PC-9 (cell line): ENCODE data around the gene TGM6. TPM values are rescaled to one million over a fixed set of nuclear protein-coding genes. Genes with fewer than 3 reads are reported as not detected.

Experiments used
- BruUV-seq: library from RNA; stranded (reverse); fragments of 400-500 nt; replicated peaks from 2 replicates; lab custom pipeline; 2021; lab: Mats Ljungman, UMichigan
- CTCF ChIA-PET: fragments of 300-600 bp; sonication (Branson Sonifier 250); formaldehyde crosslinking; loops from one replicate; lab custom pipeline; 2022; ENCODE audit warnings: antibody characterized with exemption; lab: Charles Lee
- POLR2A ChIA-PET: fragments of 300-600 bp; sonication (Branson Sonifier 250); formaldehyde crosslinking; loops from one replicate; lab custom pipeline; 2022; ENCODE audit warnings: antibody characterized with exemption; ENCODE audit not compliant: unreplicated experiment; lab: Charles Lee
- DNase-seq, 2 experiments: peaks; one replicate each; pipeline versions ENCODE4 v3.0.0 to v3.0.0-alpha.2; 2015 to 2022; ENCODE audit warnings: mixed read lengths in 1 of 2
- H2AFZ ChIP-seq: fragments of 200-600 bp; sonication (generic); 2 replicates; pipeline ENCODE4 v1.8.1; 2017; ENCODE audit warnings: antibody characterized with exemption
- H3F3A ChIP-seq: fragments of 200-600 bp; sonication (generic); 2 replicates; pipeline ENCODE4 v1.8.1; 2017; ENCODE audit warnings: antibody characterized with exemption, mild to moderate bottlenecking, low read depth; ENCODE audit not compliant: insufficient read depth
- H3K27ac ChIP-seq: fragments of 200-600 bp; sonication (generic); 2 replicates; pipeline ENCODE4 v1.6.1; 2016; ENCODE audit warnings: mixed run types
- H3K27me3 ChIP-seq: fragments of 200-600 bp; sonication (generic); 2 replicates; pipeline ENCODE4 v1.6.1; 2016; ENCODE audit warnings: low read depth, mixed run types; ENCODE audit not compliant: insufficient read depth
- H3K36me3 ChIP-seq: fragments of 200-600 bp; sonication (generic); 2 replicates; pipeline ENCODE4 v1.6.1; 2016; ENCODE audit warnings: low read depth, mixed run types
- H3K4me1 ChIP-seq: fragments of 200-600 bp; sonication (generic); replicated peaks from 2 replicates; pipeline ENCODE4 v1.6.1; 2016; ENCODE audit warnings: mixed run types; ENCODE audit not compliant: insufficient read depth
- H3K4me2 ChIP-seq: fragments of 200-600 bp; sonication (generic); 2 replicates; pipeline ENCODE4 v1.6.1; 2017; ENCODE audit warnings: mixed run types
- H3K4me3 ChIP-seq: fragments of 200-600 bp; sonication (generic); 2 replicates; pipeline ENCODE4 v1.6.1; 2016; ENCODE audit warnings: mixed run types
- H3K79me2 ChIP-seq: fragments of 200-600 bp; sonication (generic); 2 replicates; pipeline ENCODE4 v1.6.1; 2017; ENCODE audit warnings: low read depth, mixed run types
- H3K9me2 ChIP-seq: fragments of 200-600 bp; sonication (generic); 2 replicates; pipeline ENCODE4 v1.8.1; 2017; ENCODE audit warnings: mild to moderate bottlenecking; ENCODE audit not compliant: insufficient read depth
- H3K9me3 ChIP-seq: fragments of 200-600 bp; sonication (generic); 2 replicates; pipeline ENCODE4 v1.8.1; 2016; ENCODE audit warnings: low read depth; ENCODE audit not compliant: insufficient read depth
- H4K20me1 ChIP-seq: fragments of 200-600 bp; sonication (generic); 2 replicates; pipeline ENCODE4 v1.8.1; 2017; ENCODE audit not compliant: insufficient read depth
- CTCF ChIP-seq: fragments of 200-600 bp; sonication (generic); conservative IDR thresholded peaks from 2 replicates; pipeline ENCODE4 v1.6.1; 2017; ENCODE audit warnings: mixed run types, antibody characterized with exemption, mild to moderate bottlenecking, moderate library complexity
- EZH2 ChIP-seq: fragments of 200-600 bp; sonication (generic); IDR thresholded peaks from 2 replicates; pipeline ENCODE4 v1.8.0; 2017; ENCODE audit warnings: antibody characterized with exemption, low read depth
- intact Hi-C: fragments of 100-400 bp; cut with micrococcal nuclease; formaldehyde crosslinking; loops from one replicate; pipeline ENCODE4 v1.10.0; 2022; ENCODE audit not compliant: unreplicated experiment
- total RNA-seq: library from RNA; stranded (reverse); gene quantifications from 2 replicates; pipeline ENCODE4 v1.2.3, GENCODE V29; 2021

TGM6 gene
- total RNA-seq, 1 experiment from 2014 or later, result not detected

GRCh38 chr20:2357114-2357513, 23.6 kb upstream of the TGM6 start:
- no peak overlapping the region for H3K4me3 ChIP-seq
- BruUV-seq, result no TSS peak
- no peaks in the 10 kb centered on the region for H3F3A ChIP-seq
- POLR2A ChIA-PET, result no interaction called here
- H3K9me3 ChIP-seq, result no peaks in the 10 kb centered on the region; the same call in 1 of the 2 replicates
- no peak overlapping the region for H2AFZ ChIP-seq
- H3K79me2 ChIP-seq, result no peaks in the 10 kb centered on the region
- TF ChIP-seq EZH2 (no peak), CTCF (no peak)
- no peaks in the 10 kb centered on the region for H3K27me3 ChIP-seq
- H3K9me2 ChIP-seq, result no peaks in the 10 kb centered on the region; the same call in 1 of the 2 replicates
- DNase-seq, result no peak
- H3K27ac ChIP-seq, result no peak overlapping the region
- no peak overlapping the region for H3K4me2 ChIP-seq
- CTCF ChIA-PET, result no interaction called here
- intact Hi-C loops, result no loop called here
- H3K36me3 ChIP-seq, result no peaks in the 10 kb centered on the region
- H4K20me1 ChIP-seq, result no peaks in the 10 kb centered on the region
- H3K4me1 ChIP-seq, result peaks cover 8% of the 10 kb centered on the region; the same call in 1 of the 2 replicates

GRCh38 chr20:2358006-2358405, 22.7 kb upstream of the TGM6 start:
- DNase-seq, result peak in 1 of 2 experiments; percentile 54
- H3K4me2 ChIP-seq, result no peak overlapping the region
- POLR2A ChIA-PET, result no interaction called here

GRCh38 chr20:2361035-2361593, 19.6 kb upstream of the TGM6 start:
- DNase-seq, result no peak
- H3K79me2 ChIP-seq, result no peaks in the 10 kb centered on the region
- BruUV-seq, result no TSS peak
- H2AFZ ChIP-seq, result no peak overlapping the region
- ChIA-PET CTCF (no interaction called here), POLR2A (no interaction called here)
- H3K4me1 ChIP-seq, result peaks cover 28% of the 10 kb centered on the region
- H3K9me2 ChIP-seq, result no peaks in the 10 kb centered on the region
- intact Hi-C loops, result no loop called here
- no peak overlapping the region for H3K27ac ChIP-seq
- no peaks in the 10 kb centered on the region for H3K27me3 ChIP-seq
- TF ChIP-seq EZH2, result no peak
- TF ChIP-seq CTCF, result no peak
- H3K9me3 ChIP-seq, result no peaks in the 10 kb centered on the region; the same call in 1 of the 2 replicates
- no peak overlapping the region for H3K4me3 ChIP-seq
- peaks cover 9% of the 10 kb centered on the region; the same call in 1 of the 2 replicates for H3F3A ChIP-seq
- no peak overlapping the region for H3K4me2 ChIP-seq
- no peaks in the 10 kb centered on the region for H3K36me3 ChIP-seq
- no peaks in the 10 kb centered on the region for H4K20me1 ChIP-seq

More at GRCh38 chr20:2358006-2358405, 22.7 kb upstream of the TGM6 start:
- no peak overlapping the region for H2AFZ ChIP-seq
- H3K27me3 ChIP-seq, result no peaks in the 10 kb centered on the region
- TF ChIP-seq EZH2, result no peak
- TF ChIP-seq CTCF, result no peak
- CTCF ChIA-PET, result no interaction called here
- no peak overlapping the region for H3K4me3 ChIP-seq
- BruUV-seq, result no TSS peak
- H3K4me1 ChIP-seq, result peaks cover 11% of the 10 kb centered on the region; the same call in 1 of the 2 replicates
- no peaks in the 10 kb centered on the region for H3K36me3 ChIP-seq
- H4K20me1 ChIP-seq, result no peaks in the 10 kb centered on the region
- intact Hi-C loops, result no loop called here
- no peaks in the 10 kb centered on the region for H3F3A ChIP-seq
- no peaks in the 10 kb centered on the region; the same call in 1 of the 2 replicates for H3K9me3 ChIP-seq
- no peak overlapping the region for H3K27ac ChIP-seq
- H3K9me2 ChIP-seq, result no peaks in the 10 kb centered on the region; the same call in 1 of the 2 replicates
- no peaks in the 10 kb centered on the region for H3K79me2 ChIP-seq
